Hepatocyte (in vitro differentiated cells): ENCODE measurements around the gene PDE6C. TPM values are rescaled to one million over a fixed set of nuclear protein-coding genes. Genes with fewer than 3 reads are reported as not detected.

Source experiments
- DNase-seq: peaks from one replicate; pipeline ENCODE4 v3.0.0-alpha.2; 2016; ENCODE audit warnings: low spot score
- H2AFZ ChIP-seq: fragments of 200-600 bp; sonication (generic); 2 replicates; pipeline ENCODE4 v1.6.0; 2016; ENCODE audit warnings: antibody characterized with exemption, mild to moderate bottlenecking
- H3K27ac ChIP-seq: fragments of 200-600 bp; sonication (generic); 2 replicates; pipeline ENCODE4 v1.5.1; 2016; ENCODE audit warnings: mild to moderate bottlenecking
- H3K27me3 ChIP-seq: fragments of 200-600 bp; sonication (generic); 2 replicates; pipeline ENCODE4 v1.6.1; 2016
- H3K36me3 ChIP-seq: fragments of 200-600 bp; sonication (generic); replicated peaks from 2 replicates; pipeline ENCODE4 v1.5.1; 2016; ENCODE audit warnings: low read depth; ENCODE audit not compliant: insufficient read depth
- H3K4me1 ChIP-seq: fragments of 200-600 bp; sonication (generic); 2 replicates; pipeline ENCODE4 v1.5.1; 2016; ENCODE audit warnings: mild to moderate bottlenecking, moderate library complexity; ENCODE audit not compliant: insufficient read depth
- H3K4me2 ChIP-seq: fragments of 200-600 bp; sonication (generic); 2 replicates; pipeline ENCODE4 v1.6.0; 2016
- H3K4me3 ChIP-seq: fragments of 200-600 bp; sonication (generic); 2 replicates; pipeline ENCODE4 v1.5.1; 2016; ENCODE audit warnings: mild to moderate bottlenecking
- H3K79me2 ChIP-seq: fragments of 200-600 bp; sonication (generic); 2 replicates; pipeline ENCODE4 v1.6.0; 2017; ENCODE audit warnings: mild to moderate bottlenecking
- H3K9me2 ChIP-seq: fragments of 200-600 bp; sonication (generic); replicated peaks from 2 replicates; pipeline ENCODE4 v1.6.0; 2017; ENCODE audit warnings: mild to moderate bottlenecking; ENCODE audit not compliant: insufficient read depth
- H3K9me3 ChIP-seq: fragments of 200-600 bp; sonication (generic); 2 replicates; pipeline ENCODE4 v1.5.1; 2016; ENCODE audit warnings: low read depth, mild to moderate bottlenecking
- H4K20me1 ChIP-seq: fragments of 200-600 bp; sonication (generic); 2 replicates; pipeline ENCODE4 v1.6.0; 2016; ENCODE audit warnings: mild to moderate bottlenecking; ENCODE audit not compliant: insufficient read depth, poor library complexity, severe bottlenecking
- CTCF ChIP-seq: fragments of 200-600 bp; sonication (generic); IDR thresholded peaks from 2 replicates; pipeline ENCODE4 v1.5.1; 2016; ENCODE audit warnings: antibody characterized with exemption, mild to moderate bottlenecking; ENCODE audit not compliant: poor library complexity
- EZH2 ChIP-seq: fragments of 200-600 bp; sonication (generic); IDR thresholded peaks from 2 replicates; pipeline ENCODE4 v1.6.1; 2016; ENCODE audit warnings: antibody characterized with exemption, mild to moderate bottlenecking, borderline replicate concordance
- EZH2phosphoT487 ChIP-seq: fragments of 200-600 bp; sonication (generic); IDR thresholded peaks from one replicate; pipeline ENCODE4 v1.6.1; 2018; ENCODE audit warnings: antibody characterized with exemption, mild to moderate bottlenecking, low read depth, moderate library complexity; ENCODE audit not compliant: unreplicated experiment, severe bottlenecking
- WGBS: methylation state at CpG from one replicate; pipeline ENCODE4 v1.1.6; 2016; ENCODE audit warnings: low lambda C conversion rate; ENCODE audit errors: missing lambda C conversion rate; 5-methylcytosine and 5-hydroxymethylcytosine counted together
- polyA plus RNA-seq: library from polyadenylated mRNA; unstranded; fragments of >200 nt; fragmentation: Nextera tagmentation; extraction: Ambion mirVana; gene quantifications from 2 replicates; pipeline ENCODE4 v1.2.1, GENCODE V29; 2016
- total RNA-seq: library from RNA; depleted of rRNA; stranded (reverse); fragments of >200 nt; gene quantifications from 2 replicates; pipeline ENCODE4 v1.2.3, GENCODE V29; 2014

PDE6C gene
- total and polyA plus RNA-seq, 2 experiments from 2014 or later, result 0.07 to 0.15 TPM

- Histone ChIP-seq H2AFZ (no peak overlapping the region), H4K20me1 (no peaks in the 10 kb centered on the region), H3K4me1 (peaks cover 11% of the 10 kb centered on the region), H3K9me2 (no peaks in the 10 kb centered on the region), H3K36me3 (no peaks in the 10 kb centered on the region), H3K27ac (no peak overlapping the region), H3K9me3 (no peaks in the 10 kb centered on the region), H3K4me3 (no peak overlapping the region), H3K4me2 (no peak overlapping the region), H3K79me2 (no peaks in the 10 kb centered on the region), H3K27me3 (no peaks in the 10 kb centered on the region)
- 93% methylated on average over 3 of the region's 3 CpGs for WGBS
- DNase-seq, result no peak
- TF ChIP-seq EZH2phosphoT487, result no peak
- TF ChIP-seq CTCF, result no peak
- TF ChIP-seq EZH2, result no peak
These were observed 789 bp downstream of the PDE6C start for GRCh38 chr10:93613126-93613525.

DNA sequence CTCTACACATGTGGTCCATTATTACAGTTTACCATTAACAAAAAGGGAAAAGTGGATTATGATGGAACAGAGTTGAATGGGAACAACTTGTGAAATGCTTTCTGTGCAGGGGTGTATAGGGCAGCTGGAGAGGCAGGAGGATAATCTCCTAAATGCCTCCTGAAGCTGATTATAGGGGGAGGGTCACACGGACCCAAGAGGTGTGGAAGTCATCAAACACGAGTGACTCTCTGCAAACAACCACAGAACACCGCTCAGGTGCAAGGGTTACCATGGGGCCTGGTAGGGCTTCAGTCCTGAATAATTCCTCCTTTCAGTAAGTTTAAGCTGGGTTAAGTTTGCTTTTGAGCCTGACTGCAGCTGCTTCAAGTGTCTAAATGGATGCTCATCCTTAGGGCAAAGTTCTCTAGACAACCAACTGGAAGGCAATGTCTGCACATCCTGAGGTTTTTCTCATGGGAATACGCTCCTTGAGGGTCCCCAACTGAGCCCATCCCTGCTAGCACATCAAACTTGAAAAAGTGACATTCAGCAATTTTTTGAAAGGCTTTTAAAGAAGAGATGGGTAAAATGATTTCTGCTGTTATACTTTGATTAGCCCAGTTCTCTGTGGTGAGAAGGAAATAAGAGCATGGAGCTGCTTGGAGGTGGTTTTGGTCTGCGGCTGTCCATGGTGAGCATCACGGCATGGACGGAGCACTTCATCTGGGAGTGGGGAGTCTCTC lies 1.9 kb downstream of the PDE6C start:
- Histone ChIP-seq H3K4me1 (peaks cover 11% of the 10 kb centered on the region), H3K27ac (no peak overlapping the region), H3K36me3 (no peaks in the 10 kb centered on the region), H3K79me2 (no peaks in the 10 kb centered on the region), H3K4me3 (no peak overlapping the region), H4K20me1 (no peaks in the 10 kb centered on the region), H2AFZ (no peak overlapping the region), H3K9me2 (no peaks in the 10 kb centered on the region), H3K4me2 (no peak overlapping the region), H3K27me3 (no peaks in the 10 kb centered on the region), H3K9me3 (no peaks in the 10 kb centered on the region)
- WGBS, result 72% methylated on average over 7 of the region's 7 CpGs
- no peak for DNase-seq
- TF ChIP-seq CTCF (no peak), EZH2phosphoT487 (no peak), EZH2 (no peak)

- Histone ChIP-seq H3K79me2 (no peaks in the 10 kb centered on the region), H3K4me3 (no peak overlapping the region), H3K4me2 (no peak overlapping the region), H3K4me1 (peaks cover 11% of the 10 kb centered on the region), H3K27me3 (no peaks in the 10 kb centered on the region), H2AFZ (no peak overlapping the region), H4K20me1 (no peaks in the 10 kb centered on the region), H3K27ac (no peak overlapping the region), H3K36me3 (no peaks in the 10 kb centered on the region), H3K9me2 (no peaks in the 10 kb centered on the region), H3K9me3 (no peaks in the 10 kb centered on the region)
- no peak for DNase-seq
- 91% methylated on average over 9 of the region's 9 CpGs for WGBS
- TF ChIP-seq EZH2, result no peak
These were observed 3.4 kb downstream of the PDE6C start for GRCh38 chr10:93615576-93616235.

- no peaks in the 10 kb centered on the region for H4K20me1 ChIP-seq
- no peaks in the 10 kb centered on the region for H3K9me2 ChIP-seq
- H3K9me3 ChIP-seq, result no peaks in the 10 kb centered on the region
- H3K27ac ChIP-seq, result no peak overlapping the region
- no peaks in the 10 kb centered on the region for H3K27me3 ChIP-seq
- no peak for DNase-seq
- WGBS, result 82% methylated on average over 7 of the region's 7 CpGs
- H3K4me3 ChIP-seq, result no peak overlapping the region
- H3K4me1 ChIP-seq, result no peaks in the 10 kb centered on the region
- no peaks in the 10 kb centered on the region for H3K36me3 ChIP-seq
- TF ChIP-seq CTCF (no peak), EZH2phosphoT487 (no peak)
- no peak overlapping the region for H3K4me2 ChIP-seq
- H2AFZ ChIP-seq, result no peak overlapping the region
- no peaks in the 10 kb centered on the region for H3K79me2 ChIP-seq
These were observed 8.6 kb downstream of the PDE6C start for GRCh38 chr10:93620925-93621324.
